NCI-H2196 (cell line): ENCODE measurements around the gene NLRX1.
"Not testable (repeated sequence)": the region's sequence is repeated elsewhere in the genome, so short reads cannot be mapped to it uniquely, and the experiment has no call there.

Experiments used
- DNase-seq: peaks from one replicate; lab custom pipeline; 2025; ENCODE audit not compliant: unreplicated experiment; lab: John Stamatoyannopoulos, UW

Gene NLRX1, protein sequence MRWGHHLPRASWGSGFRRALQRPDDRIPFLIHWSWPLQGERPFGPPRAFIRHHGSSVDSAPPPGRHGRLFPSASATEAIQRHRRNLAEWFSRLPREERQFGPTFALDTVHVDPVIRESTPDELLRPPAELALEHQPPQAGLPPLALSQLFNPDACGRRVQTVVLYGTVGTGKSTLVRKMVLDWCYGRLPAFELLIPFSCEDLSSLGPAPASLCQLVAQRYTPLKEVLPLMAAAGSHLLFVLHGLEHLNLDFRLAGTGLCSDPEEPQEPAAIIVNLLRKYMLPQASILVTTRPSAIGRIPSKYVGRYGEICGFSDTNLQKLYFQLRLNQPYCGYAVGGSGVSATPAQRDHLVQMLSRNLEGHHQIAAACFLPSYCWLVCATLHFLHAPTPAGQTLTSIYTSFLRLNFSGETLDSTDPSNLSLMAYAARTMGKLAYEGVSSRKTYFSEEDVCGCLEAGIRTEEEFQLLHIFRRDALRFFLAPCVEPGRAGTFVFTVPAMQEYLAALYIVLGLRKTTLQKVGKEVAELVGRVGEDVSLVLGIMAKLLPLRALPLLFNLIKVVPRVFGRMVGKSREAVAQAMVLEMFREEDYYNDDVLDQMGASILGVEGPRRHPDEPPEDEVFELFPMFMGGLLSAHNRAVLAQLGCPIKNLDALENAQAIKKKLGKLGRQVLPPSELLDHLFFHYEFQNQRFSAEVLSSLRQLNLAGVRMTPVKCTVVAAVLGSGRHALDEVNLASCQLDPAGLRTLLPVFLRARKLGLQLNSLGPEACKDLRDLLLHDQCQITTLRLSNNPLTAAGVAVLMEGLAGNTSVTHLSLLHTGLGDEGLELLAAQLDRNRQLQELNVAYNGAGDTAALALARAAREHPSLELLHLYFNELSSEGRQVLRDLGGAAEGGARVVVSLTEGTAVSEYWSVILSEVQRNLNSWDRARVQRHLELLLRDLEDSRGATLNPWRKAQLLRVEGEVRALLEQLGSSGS

GRCh38 chr11:119168471-119169281 is at the start of gene NLRX1:
TSS of gene NLRX1 (plus strand) at chr11:119168725. CDS start at chr11:119171404, 2,679 bp downstream.
- peak; percentile 85 for DNase-seq

DNA sequence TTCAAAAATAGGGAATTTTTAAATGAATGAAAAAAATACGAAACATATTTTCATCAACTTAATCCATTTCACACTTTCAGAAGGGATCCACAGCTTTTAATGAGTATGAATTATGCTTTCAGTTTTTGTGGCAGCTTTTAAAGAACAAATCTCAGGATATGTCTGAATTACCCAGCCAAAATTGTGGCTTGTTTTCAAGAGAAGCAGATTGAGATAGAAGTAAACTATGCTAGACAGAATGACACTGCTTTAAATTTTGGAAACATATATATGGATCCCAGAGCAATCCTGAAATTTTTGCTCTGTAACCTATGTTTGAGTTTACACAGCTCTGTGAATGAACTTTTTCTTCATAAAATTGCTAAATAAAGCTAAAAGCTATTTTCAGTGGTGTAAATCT is 49.6 kb upstream of the NLRX1 start:
- DNase-seq, result no peak

DNA sequence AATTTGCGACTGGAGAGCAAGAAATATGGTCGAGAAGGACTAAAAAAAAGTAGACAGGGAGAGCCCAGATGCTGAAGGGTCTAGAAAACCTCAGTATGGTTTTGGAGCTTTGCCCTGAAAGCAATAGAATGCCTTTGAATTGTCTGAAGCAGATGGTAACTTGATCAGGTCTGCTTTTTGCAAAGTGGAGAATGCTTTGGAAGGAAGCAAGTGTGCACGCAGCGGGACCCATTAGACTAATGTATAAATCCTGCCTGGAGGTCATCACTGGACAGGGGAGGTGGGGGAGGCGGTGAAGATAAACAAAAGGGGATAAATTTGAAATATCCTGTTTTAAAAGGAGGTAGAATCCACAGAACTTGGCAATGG is 47.9 kb upstream of the NLRX1 start:
- peak; percentile 31 for DNase-seq

DNA sequence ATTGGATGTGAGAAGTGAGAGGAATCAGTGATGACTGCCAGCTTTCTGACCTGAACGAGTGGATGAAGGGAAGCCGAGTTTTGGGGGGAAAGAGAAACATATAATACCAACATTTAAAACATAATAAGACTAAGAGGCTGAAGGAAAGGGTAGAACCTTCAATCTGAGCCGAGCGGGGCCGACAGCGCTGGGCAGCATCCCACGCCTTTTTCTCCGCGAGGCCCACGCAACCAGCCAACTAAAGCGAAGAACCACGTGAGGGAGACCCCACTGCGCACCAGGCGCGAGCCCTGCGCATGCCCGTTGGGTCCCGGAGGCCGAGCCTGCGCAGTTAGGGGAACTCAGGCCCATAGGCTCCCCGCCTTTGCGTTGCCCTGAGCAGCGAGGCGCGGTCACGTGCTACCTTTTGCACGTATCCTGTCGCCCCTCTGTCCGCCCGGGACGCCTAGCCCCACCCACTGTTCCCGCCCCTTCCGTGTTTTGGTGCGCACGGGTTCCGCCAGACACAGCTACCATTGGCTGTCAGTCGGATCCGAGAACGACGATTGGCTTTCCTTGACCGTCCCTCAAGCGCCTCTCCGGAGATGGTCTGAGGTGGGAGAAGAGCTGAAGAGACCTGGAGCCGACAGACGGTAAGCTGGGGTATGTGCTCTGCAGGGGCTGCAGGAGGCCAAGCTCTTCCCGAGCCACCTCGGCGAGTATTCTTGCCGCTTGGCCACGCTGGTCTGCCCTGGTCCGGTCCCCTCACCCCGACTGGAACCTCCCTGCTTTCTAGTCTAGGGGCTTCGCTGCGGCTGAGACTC is 47.3 kb upstream of the NLRX1 start, which contains the start of gene HINFP:
Gene HINFP, plus strand, starts transcription at position 573 of the 803 bp plus-strand sequence. CDS start 5,365 bp downstream, outside the sequence.
- DNase-seq, result peak; percentile 99

GRCh38 chr11:119121811-119122124 is 46.8 kb upstream of the NLRX1 start:
- DNase-seq, result no peak

DNA sequence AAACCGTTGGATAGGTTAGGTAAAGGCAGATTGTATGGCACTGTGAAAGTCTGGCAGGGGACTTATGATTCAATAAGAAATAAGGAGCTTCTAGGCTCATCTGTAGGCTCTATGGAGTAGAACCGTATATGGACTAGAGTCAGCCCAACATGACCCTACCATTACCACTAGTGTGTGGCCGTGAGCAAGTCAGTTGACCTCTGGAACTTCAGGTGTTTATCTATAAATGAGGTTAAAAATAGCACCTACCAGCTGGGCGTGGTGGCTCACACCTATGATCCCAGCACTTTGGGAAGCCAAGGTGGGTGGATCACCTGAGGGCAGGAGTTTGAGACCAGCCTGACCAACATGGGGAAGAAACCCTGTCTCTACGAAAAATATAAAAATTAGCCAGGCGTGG is 42.7 kb upstream of the NLRX1 start:
- no peak for DNase-seq

GRCh38 chr11:119126675-119127268 is 41.8 kb upstream of the NLRX1 start:
- DNase-seq, result no peak

DNA sequence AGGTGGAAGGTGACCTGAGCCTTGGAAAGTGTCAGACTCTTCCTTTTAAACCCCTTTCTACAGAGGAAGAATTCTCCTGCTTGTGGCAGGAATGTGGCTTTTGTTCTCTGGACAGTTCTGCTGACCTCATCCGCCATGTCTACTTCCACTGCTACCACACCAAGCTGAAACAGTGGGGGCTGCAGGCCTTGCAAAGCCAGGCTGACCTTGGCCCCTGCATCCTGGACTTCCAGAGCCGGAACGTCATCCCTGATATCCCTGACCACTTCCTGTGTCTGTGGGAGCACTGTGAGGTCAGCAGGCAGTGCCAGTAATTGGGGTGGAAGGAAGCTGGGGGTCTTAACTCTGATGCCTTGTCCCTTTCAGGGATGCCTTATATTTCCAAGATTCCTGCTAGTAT is 37.9 kb upstream of the NLRX1 start:
- DNase-seq, result no peak

- no peak for DNase-seq
These were observed 34.0 kb upstream of the NLRX1 start for GRCh38 chr11:119134389-119134978.

DNA sequence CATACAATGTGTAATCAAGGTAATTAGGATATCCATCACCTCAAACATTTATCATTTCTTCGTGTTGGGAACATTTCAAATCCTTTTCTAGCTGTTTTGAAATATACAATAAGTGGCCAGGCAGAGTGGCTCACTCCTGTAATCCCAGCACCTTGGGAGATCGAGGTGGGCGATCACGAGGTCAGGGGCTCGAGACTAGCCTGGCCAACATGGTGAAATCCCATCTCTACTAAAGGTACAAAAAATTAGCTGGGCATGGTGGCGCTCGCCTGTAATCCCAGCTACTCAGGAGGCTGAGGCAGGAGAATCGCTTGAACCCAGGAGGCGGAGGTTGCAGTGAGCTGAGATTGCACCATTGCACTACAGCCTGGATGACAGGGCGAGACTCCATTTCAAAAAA is 29.2 kb upstream of the NLRX1 start:
- DNase-seq, result not testable (repeated sequence)

DNA sequence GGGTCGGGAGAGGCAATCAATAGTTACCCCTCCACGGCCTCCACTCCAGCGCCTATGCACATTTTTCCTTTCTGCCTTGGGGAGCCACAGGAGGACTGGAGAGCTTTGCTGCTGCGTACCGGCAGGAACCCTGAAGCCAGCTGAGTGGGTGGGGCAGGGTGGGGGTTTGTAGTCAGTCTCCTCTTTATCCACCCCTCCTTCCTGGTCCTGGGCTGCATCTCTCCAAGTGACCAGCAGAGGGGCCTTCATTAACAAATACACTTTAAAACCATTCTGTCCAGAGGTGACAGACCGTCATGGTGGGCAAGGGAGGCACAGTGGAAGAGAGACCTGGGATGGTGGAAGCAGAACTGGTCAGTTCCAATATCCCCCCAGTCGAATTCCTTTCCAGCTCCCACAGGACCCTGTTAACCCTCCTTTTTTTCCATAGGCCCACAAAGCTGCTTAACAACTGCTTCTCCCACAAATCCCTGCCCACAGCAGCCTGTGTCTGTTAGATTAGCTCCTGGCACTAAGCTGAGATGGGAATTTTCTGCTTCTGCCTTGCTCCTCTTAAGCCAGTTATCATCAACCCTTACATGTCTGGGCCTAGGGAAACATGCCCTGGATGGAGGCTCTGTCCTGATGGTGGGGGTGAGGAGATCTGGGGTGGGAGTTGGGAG is 23.6 kb upstream of the NLRX1 start:
- peak; percentile 57 for DNase-seq

GRCh38 chr11:119145551-119145950 is 23.0 kb upstream of the NLRX1 start:
- no peak for DNase-seq

DNA sequence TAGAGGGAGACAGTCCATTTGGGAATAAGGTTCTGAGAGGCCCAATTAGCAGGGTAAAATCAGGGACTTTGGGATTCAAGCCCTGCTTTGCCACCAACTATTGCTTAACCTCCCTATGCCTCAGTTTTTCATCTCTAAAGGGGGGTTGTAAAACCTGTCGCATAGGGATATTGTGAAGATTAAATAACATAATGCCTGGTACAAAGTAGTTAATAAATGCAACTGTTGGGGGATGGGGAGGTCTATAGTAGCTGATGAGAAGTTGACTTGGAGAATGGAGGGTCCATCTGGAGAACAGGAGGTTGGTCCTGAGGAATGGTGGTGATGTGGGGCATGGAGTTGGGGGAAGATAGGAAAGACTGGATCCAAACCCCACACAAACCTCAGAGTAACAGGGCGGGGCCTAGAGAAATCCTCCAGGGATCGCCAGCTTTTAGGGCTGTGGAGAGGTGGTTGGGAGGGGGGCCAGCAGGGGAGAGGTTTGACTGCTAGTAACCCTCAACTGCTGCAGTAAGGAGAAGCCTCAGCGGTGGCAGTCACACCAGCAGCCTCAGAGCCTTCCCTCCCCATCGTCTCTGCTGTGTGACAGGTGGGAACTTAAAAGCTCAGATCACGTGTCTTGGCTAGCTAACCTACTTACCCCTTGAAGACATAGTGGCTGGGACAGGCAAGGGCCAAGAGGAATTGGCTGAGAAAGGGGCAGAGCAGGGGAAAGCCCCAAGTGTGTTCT is 20.8 kb upstream of the NLRX1 start:
- DNase-seq, result no peak

GRCh38 chr11:119148720-119149017 is 19.9 kb upstream of the NLRX1 start:
- peak; percentile 22 for DNase-seq

GRCh38 chr11:119149018-119149785 is 19.3 kb upstream of the NLRX1 start, which contains the start of gene ABCG4:
TSS of gene ABCG4 (plus strand) at chr11:119149052. CDS start at chr11:119149966, 914 bp downstream.
- DNase-seq, result no peak

DNA sequence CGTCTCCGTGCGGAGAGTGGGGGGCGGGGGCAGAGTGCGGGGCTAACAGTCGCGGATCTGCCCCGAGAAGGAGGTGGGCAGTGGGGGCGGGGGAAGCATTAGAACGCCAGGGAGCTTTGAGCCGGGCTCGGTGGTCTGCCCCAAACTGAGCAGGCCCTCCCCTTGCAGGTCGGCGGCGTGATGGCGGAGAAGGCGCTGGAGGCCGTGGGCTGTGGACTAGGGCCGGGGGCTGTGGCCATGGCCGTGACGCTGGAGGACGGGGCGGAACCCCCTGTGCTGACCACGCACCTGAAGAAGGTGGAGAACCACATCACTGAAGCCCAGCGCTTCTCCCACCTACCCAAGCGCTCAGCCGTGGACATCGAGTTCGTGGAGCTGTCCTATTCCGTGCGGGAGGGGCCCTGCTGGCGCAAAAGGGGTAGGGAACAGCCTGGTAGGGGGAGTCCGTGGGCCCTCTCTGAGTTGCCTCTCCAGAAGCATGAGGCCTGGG is 18.7 kb upstream of the NLRX1 start:
- DNase-seq, result no peak

GRCh38 chr11:119152043-119152442 is 16.5 kb upstream of the NLRX1 start:
- DNase-seq, result no peak
